SK-N-SH (cell line): ENCODE results near the gene CIAO3. TPM values are rescaled to one million over a fixed set of nuclear protein-coding genes. Genes with fewer than 3 reads are reported as not detected.

Experiments
- CTCF ChIA-PET: fragments of 300-600, 350-600 bp; formaldehyde crosslinking; extraction: SDS; loops from one replicate; lab custom pipeline; 2021; lab: Yijun Ruan, JAX
- POLR2A ChIA-PET: fragments of 350-600 bp; sonication (Branson Sonifier 250); formaldehyde crosslinking; extraction: SDS; loops from one replicate; lab custom pipeline; 2020; ENCODE audit warnings: antibody characterized with exemption, inconsistent platforms; lab: Yijun Ruan, JAX
- DNase-seq: peaks from one replicate; pipeline ENCODE4 v3.0.0; 2012
- H2AFZ ChIP-seq: fragments of 200-600 bp; sonication (generic); 2 replicates; pipeline ENCODE4 v1.8.1; 2016; ENCODE audit warnings: antibody characterized with exemption, mild to moderate bottlenecking, low read depth
- H3F3A ChIP-seq: fragments of 200-600 bp; sonication (generic); replicated peaks from 2 replicates; pipeline ENCODE3; 2016; ENCODE audit warnings: antibody characterized with exemption, mild to moderate bottlenecking; ENCODE audit not compliant: insufficient read depth
- H3K27ac ChIP-seq, 2 experiments: fragments of 200-500 bp in 1 of 2; fragments of 200-600 bp in 1 of 2; sonication (Bioruptor generic) in 1 of 2; sonication (generic), shearing (Covaris generic) in 1 of 2; 2 replicates each; pipeline versions ENCODE4 v1.5.1 to v1.6.1; 2014 to 2016; ENCODE audit warnings: low read depth in 2 of 2, inconsistent platforms in 1 of 2, low read length in 1 of 2, mild to moderate bottlenecking in 1 of 2, mixed read lengths in 1 of 2
- H3K27me3 ChIP-seq: fragments of 200-600 bp; sonication (generic), shearing (Covaris generic); 2 replicates; pipeline ENCODE4 v1.6.1; 2016; ENCODE audit warnings: mixed run types; ENCODE audit not compliant: insufficient read depth
- H3K36me3 ChIP-seq, 2 experiments: fragments of 200-500 bp in 1 of 2; fragments of 200-600 bp in 1 of 2; sonication (Bioruptor generic) in 1 of 2; sonication (generic) in 1 of 2; replicated peaks in 1 of 2; 2 replicates each; pipeline versions ENCODE3 to v1.5.1; 2014 to 2016; ENCODE audit warnings: low read length in 1 of 2, mild to moderate bottlenecking in 1 of 2; ENCODE audit not compliant: insufficient read depth in 2 of 2, control insufficient read depth in 1 of 2
- H3K4me1 ChIP-seq, 2 experiments: fragments of 200-500 bp in 1 of 2; fragments of 200-600 bp in 1 of 2; sonication (Bioruptor generic) in 1 of 2; sonication (generic), shearing (Covaris generic) in 1 of 2; 2 replicates each; pipeline versions ENCODE4 v1.5.1 to v1.6.1; 2014 to 2016; ENCODE audit warnings: low read depth in 1 of 2, low read length in 1 of 2, mixed run types in 1 of 2; ENCODE audit not compliant: insufficient read depth in 2 of 2, control insufficient read depth in 1 of 2
- H3K4me2 ChIP-seq: fragments of 200-600 bp; sonication (generic), shearing (Covaris generic); 2 replicates; pipeline ENCODE4 v1.6.1; 2017; ENCODE audit warnings: mixed run types
- H3K4me3 ChIP-seq, 2 experiments: fragments of 200-500 bp in 1 of 2; fragments of 200-600 bp in 1 of 2; sonication (Bioruptor generic) in 1 of 2; sonication (generic), shearing (Covaris generic) in 1 of 2; 2 replicates each; pipeline versions ENCODE4 v1.5.1 to v1.8.1; 2014 to 2016; ENCODE audit warnings: low read depth in 2 of 2, inconsistent platforms in 1 of 2, low read length in 1 of 2, mild to moderate bottlenecking in 1 of 2, mixed read lengths in 1 of 2, moderate library complexity in 1 of 2
- H3K79me2 ChIP-seq: fragments of 200-600 bp; sonication (generic); 2 replicates; pipeline ENCODE4 v1.8.1; 2017; ENCODE audit warnings: mild to moderate bottlenecking; ENCODE audit not compliant: insufficient read depth
- H3K9ac ChIP-seq: fragments of 200-600 bp; sonication (generic); 2 replicates; pipeline ENCODE4 v1.6.1; 2017; ENCODE audit warnings: mixed run types
- H3K9me2 ChIP-seq: fragments of 200-600 bp; sonication (generic); 2 replicates; pipeline ENCODE4 v1.6.1; 2017; ENCODE audit warnings: mixed run types
- H3K9me3 ChIP-seq: fragments of 200-600 bp; sonication (generic); 2 replicates; pipeline ENCODE4 v1.6.1; 2017; ENCODE audit warnings: mixed run types, mild to moderate bottlenecking, moderate library complexity
- H4K20me1 ChIP-seq: fragments of 200-600 bp; sonication (generic); 2 replicates; pipeline ENCODE4 v1.6.1; 2017; ENCODE audit warnings: mild to moderate bottlenecking, mixed run types; ENCODE audit not compliant: insufficient read depth
- CTCF ChIP-seq: fragments of 200-600 bp; sonication (generic); IDR thresholded peaks from 2 replicates; pipeline ENCODE4 v1.6.1; 2017; ENCODE audit warnings: antibody characterized with exemption, mild to moderate bottlenecking, moderate library complexity
- ELF1 ChIP-seq: IDR thresholded peaks from 2 replicates; pipeline ENCODE4 v1.4.0; 2012
- EP300 ChIP-seq, 2 experiments: IDR thresholded peaks; 2 replicates each; pipeline versions ENCODE4 v1.4.0 to v1.6.1; 2012; ENCODE audit warnings: borderline replicate concordance in 1 of 2, low read depth in 1 of 2, low read length in 1 of 2
- EZH2phosphoT487 ChIP-seq: fragments of 200-600 bp; sonication (generic); IDR thresholded peaks from 2 replicates; pipeline ENCODE4 v1.6.1; 2017; ENCODE audit warnings: low read depth, mixed run types, mild to moderate bottlenecking, antibody characterized with exemption, moderate library complexity, borderline replicate concordance
- FOSL2 ChIP-seq: IDR thresholded peaks from 2 replicates; pipeline ENCODE4 v1.4.0; 2012; ENCODE audit warnings: low read depth, mild to moderate bottlenecking, moderate library complexity, borderline replicate concordance
- FOXM1 ChIP-seq: IDR thresholded peaks from 2 replicates; pipeline ENCODE4 v1.4.0; 2012; ENCODE audit warnings: low read depth, mild to moderate bottlenecking
- GATA2 ChIP-seq: sonication (generic); formaldehyde crosslinking; IDR thresholded peaks from 2 replicates; pipeline ENCODE4 v1.5.0; 2020; ENCODE audit warnings: mild to moderate bottlenecking, missing genetic modification reagents
- JUND ChIP-seq: IDR thresholded peaks from 2 replicates; pipeline ENCODE4 v1.4.0; 2012
- MEF2A ChIP-seq: IDR thresholded peaks from 2 replicates; pipeline ENCODE4 v1.4.0; 2012; ENCODE audit warnings: low read depth, borderline replicate concordance
- MXI1 ChIP-seq: IDR thresholded peaks from 2 replicates; pipeline ENCODE4 v1.6.1; 2012; ENCODE audit warnings: mild to moderate bottlenecking, low read depth, low read length, improper control_type of control experiment
- NFIC ChIP-seq: IDR thresholded peaks from 2 replicates; pipeline ENCODE4 v1.4.0; 2012; ENCODE audit warnings: borderline replicate concordance
- NRF1 ChIP-seq: IDR thresholded peaks from 2 replicates; pipeline ENCODE4 v1.6.1; 2012; ENCODE audit warnings: low read depth, mild to moderate bottlenecking, low read length
- POLR2AphosphoS5 ChIP-seq: IDR thresholded peaks from 2 replicates; pipeline ENCODE4 v1.6.1; 2012; ENCODE audit warnings: low read depth, low read length
- RCOR1 ChIP-seq: fragments of 150-350 bp; IDR thresholded peaks from 2 replicates; pipeline ENCODE4 v1.6.1; 2017; ENCODE audit warnings: antibody characterized with exemption, low read length
- SIN3A ChIP-seq: IDR thresholded peaks from 2 replicates; pipeline ENCODE4 v1.6.1; 2012; ENCODE audit warnings: low read depth, mild to moderate bottlenecking, low read length, moderate library complexity, borderline replicate concordance
- SMC3 ChIP-seq: IDR thresholded peaks from 2 replicates; pipeline ENCODE4 v1.6.1; 2012; ENCODE audit warnings: low read depth, low read length, improper control_type of control experiment
- TEAD4 ChIP-seq: IDR thresholded peaks from 2 replicates; pipeline ENCODE4 v1.4.0; 2012; ENCODE audit warnings: mild to moderate bottlenecking, borderline replicate concordance; ENCODE audit not compliant: insufficient read depth
- USF2 ChIP-seq: fragments of 150-350 bp; IDR thresholded peaks from 2 replicates; pipeline ENCODE4 v1.6.1; 2017; ENCODE audit warnings: antibody characterized with exemption, low read length, low read depth, borderline replicate concordance
- YY1 ChIP-seq: IDR thresholded peaks from 2 replicates; pipeline ENCODE4 v1.4.0; 2012; ENCODE audit warnings: low read depth, mild to moderate bottlenecking
- ZBTB33 ChIP-seq: IDR thresholded peaks from 2 replicates; pipeline ENCODE4 v1.4.0; 2012; ENCODE audit warnings: low read depth, borderline replicate concordance
- WGBS: methylation state at CpG from one replicate; pipeline ENCODE4 v1.1.6; 2017; ENCODE audit warnings: low lambda C conversion rate; 5-methylcytosine and 5-hydroxymethylcytosine counted together
- polyA plus RNA-seq, 3 experiments: library from polyadenylated mRNA; depleted of rRNA; stranded (reverse); fragments of >200 nt; gene quantifications; 2 replicates each; pipeline ENCODE4 v1.2.3, GENCODE V29; 2012

CIAO3 gene
- polyA plus RNA-seq, 1 of the 3 experiments (the other 2 are of a cell fraction) = 14.4 TPM

DNA sequence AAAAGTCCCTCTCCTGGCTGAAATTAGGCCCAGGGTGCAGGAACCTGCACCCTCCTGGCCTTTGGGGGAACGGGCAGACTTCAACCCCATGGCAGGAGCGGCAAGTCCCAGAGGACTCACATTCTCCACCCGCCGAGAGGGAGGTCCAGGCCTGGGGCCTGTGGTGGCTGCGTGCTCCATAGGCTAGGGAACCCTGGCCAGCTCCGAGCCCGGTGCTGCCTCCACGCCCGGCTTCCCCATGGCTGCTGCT is 14.7 kb downstream of the CIAO3 start:
- TF ChIP-seq RCOR1 = no peak
- TF ChIP-seq FOXM1 = no peak
- TF ChIP-seq TEAD4 = no peak
- no peak for TF ChIP-seq FOSL2
- no peak for TF ChIP-seq ZBTB33
- no peak for TF ChIP-seq USF2
- no peak for TF ChIP-seq GATA2 (CRISPR knock-in tag)
- TF ChIP-seq MEF2A = no peak
- no peak for TF ChIP-seq EP300 (IDR thresholded peaks at IDR 0.05; ENCODE audit: borderline replicate concordance in 1 of 2, low read depth in 1 of 2, low read length in 1 of 2)
- TF ChIP-seq SIN3A = no peak
- no peak for TF ChIP-seq YY1
- TF ChIP-seq SMC3 = no peak
- TF ChIP-seq JUND = no peak
- no peak for TF ChIP-seq MXI1
- TF ChIP-seq NFIC = no peak
- no peak for TF ChIP-seq ELF1
- TF ChIP-seq EZH2phosphoT487 = no peak
- no peak for TF ChIP-seq POLR2AphosphoS5
- no peak for TF ChIP-seq CTCF
- TF ChIP-seq NRF1 = no peak
- peaks cover 17% of the 10 kb centered on the region for H3F3A ChIP-seq
- H2AFZ ChIP-seq = no peak overlapping the region
- H3K27ac ChIP-seq = no peak overlapping the region; a peak in 1 of 4 replicates
- DNase-seq = no peak
- H3K9me2 ChIP-seq = no peaks in the 10 kb centered on the region
- peak overlapping the region; percentile 99; the same call in 1 of the 2 replicates for H3K4me2 ChIP-seq
- ChIA-PET POLR2A (interaction anchor here (1.3 to 2.6 kb wide), 2 partner anchors 10 to 19 kb away, joined by 3 to 13 read pairs; partner anchors contain the start of gene METRN), CTCF (interaction anchor here (0.9 to 20.3 kb wide), 6 partner anchors 13 to 60 kb away, joined by 3 to 358 read pairs (median 4); partner anchors contain the start of genes ANTKMT, CIAO3, FBXL16 and METRN)
- H3K4me3 ChIP-seq = no peak overlapping the region
- H4K20me1 ChIP-seq = 0 out of 2 replicates have a peak, but pooled peaks cover 14% of the 10 kb centered on the region
- WGBS = no CpG with 5 or more reads among the region's 9 CpGs
- H3K4me1 ChIP-seq = peaks cover 4 to 28% of the 10 kb centered on the region in 2 experiments; a peak in 2 of 4 replicates
- no peak overlapping the region for H3K9ac ChIP-seq
- H3K9me3 ChIP-seq = no peaks in the 10 kb centered on the region
- no peaks in the 10 kb centered on the region for H3K27me3 ChIP-seq
- peaks cover 0 to 2% of the 10 kb centered on the region in 2 experiments for H3K36me3 ChIP-seq
- no peaks in the 10 kb centered on the region; the same call in 1 of the 2 replicates for H3K79me2 ChIP-seq
